ENCODE results near the gene OLFML2A. TPM values are rescaled to one million over a fixed set of nuclear protein-coding genes. Genes with fewer than 3 reads are reported as not detected.

OLFML2A gene
- total and polyA plus RNA-seq, 2 experiments from 2014 or later: 2.2 to 3.4 TPM

- Histone ChIP-seq H3K36me3 (replicated peaks; ENCODE audit: insufficient read depth, low read depth) (no peaks in the 10 kb centered on the region), H3K9me2 (replicated peaks; ENCODE audit: insufficient read depth) (no peaks in the 10 kb centered on the region), H3K4me3 (no peak overlapping the region), H2AFZ (no peak overlapping the region), H3K4me2 (no peak overlapping the region), H4K20me1 (ENCODE audit: insufficient read depth, poor library complexity, severe bottlenecking) (no peaks in the 10 kb centered on the region), H3K27me3 (no peaks in the 10 kb centered on the region), H3K4me1 (ENCODE audit: insufficient read depth) (peaks cover 28% of the 10 kb centered on the region), H3K79me2 (no peaks in the 10 kb centered on the region), H3K9me3 (ENCODE audit: low read depth) (no peaks in the 10 kb centered on the region), H3K27ac (peak overlapping the region; percentile 91)
- WGBS (ENCODE audit: low lambda C conversion rate, missing lambda C conversion rate): 44% methylated on average over 8 of the region's 12 CpGs
- TF ChIP-seq EZH2 (IDR thresholded peaks at IDR 0.05; ENCODE audit: borderline replicate concordance): no peak
- no peak for TF ChIP-seq EZH2phosphoT487 (IDR thresholded peaks at IDR 0.05; ENCODE audit: low read depth, severe bottlenecking, unreplicated experiment)
- TF ChIP-seq CTCF (IDR thresholded peaks at IDR 0.05; ENCODE audit: poor library complexity): no peak
- DNase-seq (ENCODE audit: low spot score): peak; percentile 79
Observed at GRCh38 chr9:124810663-124811355, 33.9 kb downstream of the OLFML2A start.

- 52% methylated on average over 6 of the region's 6 CpGs for WGBS (ENCODE audit: low lambda C conversion rate, missing lambda C conversion rate)
- H3K36me3 ChIP-seq (replicated peaks; ENCODE audit: insufficient read depth, low read depth): no peaks in the 10 kb centered on the region
- H3K27ac ChIP-seq: peak overlapping the region; percentile 91
- no peak overlapping the region for H2AFZ ChIP-seq
- TF ChIP-seq CTCF (IDR thresholded peaks at IDR 0.05; ENCODE audit: poor library complexity) (no peak), EZH2phosphoT487 (IDR thresholded peaks at IDR 0.05; ENCODE audit: low read depth, severe bottlenecking, unreplicated experiment) (no peak), EZH2 (IDR thresholded peaks at IDR 0.05; ENCODE audit: borderline replicate concordance) (no peak)
- H3K27me3 ChIP-seq: no peaks in the 10 kb centered on the region
- H3K4me1 ChIP-seq (ENCODE audit: insufficient read depth): peaks cover 28% of the 10 kb centered on the region
- no peaks in the 10 kb centered on the region for H3K9me3 ChIP-seq (ENCODE audit: low read depth)
- DNase-seq (ENCODE audit: low spot score): peak; percentile 86
- H3K9me2 ChIP-seq (replicated peaks; ENCODE audit: insufficient read depth): no peaks in the 10 kb centered on the region
- no peak overlapping the region for H3K4me2 ChIP-seq
- no peaks in the 10 kb centered on the region for H3K79me2 ChIP-seq
- no peaks in the 10 kb centered on the region for H4K20me1 ChIP-seq (ENCODE audit: insufficient read depth, poor library complexity, severe bottlenecking)
- H3K4me3 ChIP-seq: no peak overlapping the region
Observed at GRCh38 chr9:124812441-124812876, 35.5 kb downstream of the OLFML2A start.

GRCh38 chr9:124813041-124813440 lies 36.1 kb downstream of the OLFML2A start:
- H3K36me3 ChIP-seq (replicated peaks; ENCODE audit: insufficient read depth, low read depth): no peaks in the 10 kb centered on the region
- no peak for DNase-seq (ENCODE audit: low spot score)
- H4K20me1 ChIP-seq (ENCODE audit: insufficient read depth, poor library complexity, severe bottlenecking): no peaks in the 10 kb centered on the region
- peaks cover 28% of the 10 kb centered on the region for H3K4me1 ChIP-seq (ENCODE audit: insufficient read depth)
- H3K4me3 ChIP-seq: no peak overlapping the region
- H3K9me3 ChIP-seq (ENCODE audit: low read depth): no peaks in the 10 kb centered on the region
- H3K27ac ChIP-seq: peak overlapping the region; percentile 77
- no peaks in the 10 kb centered on the region for H3K79me2 ChIP-seq
- TF ChIP-seq EZH2 (IDR thresholded peaks at IDR 0.05; ENCODE audit: borderline replicate concordance) (no peak), CTCF (IDR thresholded peaks at IDR 0.05; ENCODE audit: poor library complexity) (no peak), EZH2phosphoT487 (IDR thresholded peaks at IDR 0.05; ENCODE audit: low read depth, severe bottlenecking, unreplicated experiment) (no peak)
- H2AFZ ChIP-seq: no peak overlapping the region
- H3K4me2 ChIP-seq: no peak overlapping the region
- WGBS (ENCODE audit: low lambda C conversion rate, missing lambda C conversion rate): 85% methylated on average over 7 of the region's 7 CpGs
- H3K9me2 ChIP-seq (replicated peaks; ENCODE audit: insufficient read depth): no peaks in the 10 kb centered on the region
- no peaks in the 10 kb centered on the region for H3K27me3 ChIP-seq

Data from hepatocyte (in vitro differentiated cells).